Testis (tissue), 5 donors: Measurements from ENCODE around the gene PHF12. TPM values are rescaled to one million over a fixed set of nuclear protein-coding genes. Genes with fewer than 3 reads are reported as not detected.
A peak's percentile ranks its signal among the peaks of the same experiment; 100 is the strongest.

ENCODE experiments used
- DNase-seq: peaks from one replicate; pipeline ENCODE4 v3.0.0-alpha.2; 2019
- H3K27ac ChIP-seq, 2 donors: fragments of 200-600 bp; sonication (generic); one replicate each; pipeline ENCODE4 v1.5.1; 2019
- H3K27me3 ChIP-seq: fragments of 200-600 bp; sonication (generic); one replicate; pipeline ENCODE4 v1.5.1; 2019
- H3K36me3 ChIP-seq: fragments of 200-600 bp; sonication (generic); one replicate; pipeline ENCODE4 v1.5.1; 2017; ENCODE audit warnings: low read depth; ENCODE audit errors: missing control alignments
- H3K4me1 ChIP-seq: fragments of 200-600 bp; sonication (generic); one replicate; pipeline ENCODE4 v1.5.1; 2019
- H3K4me3 ChIP-seq, 2 donors: fragments of 200-600 bp; sonication (generic); one replicate each; pipeline ENCODE4 v1.5.1; 2017 to 2019
- H3K9me3 ChIP-seq: fragments of 200-600 bp; sonication (generic); one replicate; pipeline ENCODE4 v1.5.1; 2017
- CTCF ChIP-seq, 3 experiments: fragments of 450-650 bp in 2 of 3; fragments of 200-600 bp in 1 of 3; sonication (generic) in 1 of 3; IDR thresholded peaks; one replicate each; pipeline ENCODE4 v1.5.1; 2016 to 2019; ENCODE audit warnings: antibody characterized with exemption in 3 of 3, mild to moderate bottlenecking in 2 of 3, moderate library complexity in 1 of 3
- POLR2A ChIP-seq: fragments of 450-650 bp; IDR thresholded peaks from one replicate; pipeline ENCODE4 v1.6.1; 2017; ENCODE audit warnings: antibody characterized with exemption, mild to moderate bottlenecking, moderate library complexity
- WGBS, 2 donors: methylation state at CpG; one replicate each; pipeline ENCODE4 v1.1.5; 2018; 5-methylcytosine and 5-hydroxymethylcytosine counted together
- intact Hi-C: fragments of 100-400 bp; cut with DNase I; formaldehyde crosslinking; loops from one replicate; pipeline ENCODE4 v1.15.1; 2023; ENCODE audit warnings: low total_unique reads
- long read RNA-seq, 2 donors: transcript quantifications; one replicate each; lab custom pipeline, GENCODE V29; 2026
- polyA plus RNA-seq: library from polyadenylated mRNA; stranded (reverse); fragments of 350-450 nt; fragmentation: Illumina TruSeq; extraction: RNeasy Lipid Tissue Mini Kit (QIAGEN cat#74804); gene quantifications from one replicate; pipeline ENCODE4 v1.2.3, GENCODE V29; 2014; ENCODE audit warnings: low read depth, low replicate concordance; ENCODE audit not compliant: insufficient read depth
- total RNA-seq, 2 donors: library from RNA; depleted of rRNA; stranded (reverse); fragments of >200 nt; gene quantifications; one replicate each; pipeline ENCODE4 v1.2.3, GENCODE V29; 2016

Gene PHF12
- total RNA-seq (10 to 100 TPM; 82.4 to 85.3 TPM), polyA plus RNA-seq (38.8 TPM)
- long read RNA-seq, donor 1, transcript PHF12-201 (9 exons, 2,957 nt), result major isoform, 5 of 11 reads
- long read RNA-seq, donor 1, partial matches to known transcripts, result 6 of 11 reads
- long read RNA-seq, donor 1, other reads (novel, unspliced or antisense), result 0 of 11 reads
- long read RNA-seq, donor 2, partial matches to known transcripts, result 0 of 2 reads
- long read RNA-seq, donor 2, other reads (novel, unspliced or antisense), result 0 of 2 reads

GRCh38 chr17:28951428-28951990 lies at the start of gene PHF12:
Gene PHF12, minus strand, starts transcription at chr17:28951518. Its CDS starts 558 bp downstream, at chr17:28950960.
- peak; percentile 37 for TF ChIP-seq POLR2A
- TF ChIP-seq CTCF (IDR thresholded peaks at IDR 0.05), result peak in 1 of 3 experiments; percentile 27
- Histone ChIP-seq H3K4me1 (peaks cover 10% of the 10 kb centered on the region), H3K27me3 (no peaks in the 10 kb centered on the region), H3K9me3 (no peaks in the 10 kb centered on the region), H3K27ac (peak within 1 kb of the TSS; percentile 96 to 100), H3K4me3 (peak within 1 kb of the TSS; percentile 90 to 94), H3K36me3 (no peaks in the 10 kb centered on the region)
- DNase-seq, result peak; percentile 99
- intact Hi-C loops, result no loop called here
- WGBS, 2 donors, result 0 to 1% methylated on average over 2 to 33 of the region's 51 CpGs

GRCh38 chr17:29000973-29001372 lies 49.7 kb upstream of the PHF12 start:
- Histone ChIP-seq H3K4me1 (no peaks in the 10 kb centered on the region), H3K27ac (no peak overlapping the region), H3K27me3 (no peaks in the 10 kb centered on the region), H3K9me3 (no peaks in the 10 kb centered on the region), H3K36me3 (no peaks in the 10 kb centered on the region), H3K4me3 (no peak overlapping the region)
- WGBS, 2 donors, result 89 to 92% methylated on average over 5 of the region's 5 CpGs
- intact Hi-C loops, result no loop called here
- TF ChIP-seq CTCF (IDR thresholded peaks at IDR 0.05) (no peak), POLR2A (no peak)
- DNase-seq, result no peak

- TF ChIP-seq CTCF (IDR thresholded peaks at IDR 0.05) (no peak), POLR2A (no peak)
- H3K36me3 ChIP-seq, result no peaks in the 10 kb centered on the region
- WGBS, 2 donors, result 44 to 62% methylated on average over 3 to 5 of the region's 5 CpGs
These were observed 47.9 kb upstream of the PHF12 start for GRCh38 chr17:28999206-28999605.

GRCh38 chr17:28997806-28998205 lies 46.5 kb upstream of the PHF12 start:
- no peak overlapping the region for H3K27ac ChIP-seq
- no peak for DNase-seq
- no peak overlapping the region for H3K4me3 ChIP-seq
- no peaks in the 10 kb centered on the region for H3K9me3 ChIP-seq
- no peaks in the 10 kb centered on the region for H3K36me3 ChIP-seq
- H3K4me1 ChIP-seq, result no peaks in the 10 kb centered on the region
- H3K27me3 ChIP-seq, result no peaks in the 10 kb centered on the region
- 78 to 100% methylated on average over 1 of the region's 1 CpG for WGBS, 2 donors
- intact Hi-C loops, result no loop called here
- TF ChIP-seq CTCF (IDR thresholded peaks at IDR 0.05), result no peak
- no peak for TF ChIP-seq POLR2A

More at GRCh38 chr17:28999206-28999605, 47.9 kb upstream of the PHF12 start:
- H3K27me3 ChIP-seq, result no peaks in the 10 kb centered on the region
- H3K27ac ChIP-seq, result no peak overlapping the region
- DNase-seq, result no peak
- H3K4me1 ChIP-seq, result no peaks in the 10 kb centered on the region
- H3K4me3 ChIP-seq, result no peak overlapping the region
- intact Hi-C loops, result no loop called here
- H3K9me3 ChIP-seq, result no peaks in the 10 kb centered on the region
